NCI-H128 (cell line): ENCODE results near the gene CRYBA4.

Experiments
- DNase-seq: peaks from one replicate; lab custom pipeline; 2025; ENCODE audit not compliant: unreplicated experiment; lab: John Stamatoyannopoulos, UW

CRYBA4 gene

DNA sequence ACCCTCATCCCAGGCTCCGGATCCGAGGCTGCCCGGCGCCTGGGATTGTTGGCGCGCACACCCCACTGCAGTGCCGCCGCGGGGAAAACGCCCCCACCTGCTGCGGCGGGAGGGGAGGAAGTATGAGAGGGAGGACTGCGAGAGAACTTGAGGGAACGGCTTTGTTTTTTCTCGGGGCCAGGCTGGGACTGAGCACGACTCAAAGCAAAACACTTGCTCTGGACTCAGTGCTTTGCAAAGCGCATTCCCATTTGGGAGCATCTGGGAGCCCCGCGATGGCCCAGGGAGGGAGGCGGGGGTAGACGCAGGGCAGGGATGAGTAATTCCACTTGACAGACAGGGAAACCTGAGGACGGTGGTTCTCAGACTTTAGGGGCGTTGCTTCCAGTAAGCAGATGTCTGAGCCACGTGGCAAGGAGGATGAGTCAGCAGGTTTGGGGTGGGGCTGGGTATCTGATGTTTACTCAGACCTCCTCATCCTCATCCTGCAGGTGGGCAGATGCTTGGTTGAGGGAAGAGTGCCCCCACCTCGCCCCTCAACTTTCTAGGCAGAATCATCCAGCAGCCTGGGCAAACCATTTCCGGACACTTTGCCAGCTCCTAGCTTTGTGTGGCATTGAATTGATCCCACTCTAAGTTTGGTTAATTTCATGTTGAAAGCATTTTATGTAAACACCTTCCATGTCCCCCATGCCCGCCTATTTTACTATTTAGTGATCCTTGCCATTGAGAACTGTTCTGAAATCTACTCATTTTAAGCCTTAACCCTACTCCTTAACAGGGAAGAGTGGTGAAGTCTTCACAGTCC is 37.1 kb downstream of the CRYBA4 start:
- peak; percentile 52 for DNase-seq

GRCh38 chr22:26660356-26660755 is 38.6 kb downstream of the CRYBA4 start:
- DNase-seq: no peak

DNA sequence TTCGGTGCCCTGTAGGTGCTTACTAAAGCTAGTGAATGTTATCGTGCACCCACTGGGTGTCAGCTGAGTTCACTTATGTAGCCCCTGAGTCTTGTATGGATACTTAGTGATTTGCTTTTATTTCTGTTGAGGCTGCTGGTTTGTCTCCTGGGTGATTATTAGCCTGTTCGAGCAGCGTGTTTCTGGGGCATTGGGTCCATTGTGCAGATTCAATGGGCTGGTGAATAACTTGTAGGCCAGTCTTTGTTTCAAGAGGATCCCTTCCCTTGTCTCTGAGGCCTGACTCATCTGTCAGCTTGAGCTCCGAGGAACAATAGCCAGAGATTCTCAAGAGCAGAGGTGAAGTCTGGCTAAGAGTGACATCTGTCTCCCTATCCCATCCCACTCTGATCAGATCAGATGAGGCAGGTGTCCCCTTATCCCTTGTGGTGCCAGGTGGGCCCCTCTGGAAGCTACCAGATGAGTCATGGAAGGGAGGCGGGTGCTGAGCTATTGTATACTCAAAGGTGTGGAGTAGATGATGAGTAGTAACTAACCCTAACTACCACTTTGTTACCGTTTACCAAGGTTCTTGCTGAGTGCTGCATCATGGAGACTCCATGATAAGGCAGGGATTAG is 39.3 kb downstream of the CRYBA4 start:
- no peak for DNase-seq

- DNase-seq: no peak
Observed at GRCh38 chr22:26662160-26662559, 40.4 kb downstream of the CRYBA4 start.

DNA sequence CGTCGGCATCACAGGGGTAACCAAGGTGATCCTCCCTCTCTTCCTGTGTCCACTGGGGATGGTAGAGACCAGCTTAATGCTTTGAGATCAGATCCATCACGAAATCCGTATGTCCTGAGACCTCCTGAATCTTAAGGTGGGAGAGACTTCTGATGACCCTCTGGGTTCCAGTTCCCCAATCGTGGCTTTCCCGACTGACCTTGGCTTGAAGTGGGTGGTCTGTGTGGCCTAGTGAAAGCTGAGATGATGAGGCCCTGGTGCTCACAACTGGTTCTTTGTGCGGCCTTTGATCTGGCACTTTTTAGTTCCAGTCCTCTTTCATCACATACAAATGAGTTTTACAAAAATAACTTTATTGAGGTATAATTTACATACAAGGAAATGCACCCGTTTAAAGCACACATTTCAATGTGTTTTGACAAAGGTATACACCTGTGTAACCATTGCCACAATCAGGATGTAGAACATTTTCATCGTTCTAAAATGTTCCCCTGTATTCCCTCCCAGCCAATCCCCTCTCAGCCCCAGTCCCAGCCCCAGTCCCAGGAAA is 41.7 kb downstream of the CRYBA4 start:
- no peak for DNase-seq

DNA sequence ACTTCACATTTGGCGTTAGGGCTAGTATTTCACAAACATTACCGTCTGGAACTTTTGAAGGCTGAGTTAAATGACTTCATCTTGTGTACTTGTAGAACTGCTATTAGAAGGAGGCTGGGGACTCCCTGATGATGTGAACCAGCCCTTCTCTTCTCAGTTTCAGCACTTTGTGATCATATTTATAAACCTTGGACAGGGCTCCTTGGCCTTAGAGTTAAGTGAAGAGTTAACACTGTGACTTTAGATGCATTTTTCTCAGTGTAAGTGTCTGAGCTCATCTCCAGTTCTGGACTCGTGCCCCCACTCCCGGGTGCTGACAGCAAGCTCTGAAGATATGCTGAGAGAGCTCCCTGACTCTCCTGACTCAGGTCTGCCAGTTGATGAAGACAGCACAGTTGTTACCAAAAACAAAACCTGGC is 44.1 kb downstream of the CRYBA4 start:
- DNase-seq: no peak

DNA sequence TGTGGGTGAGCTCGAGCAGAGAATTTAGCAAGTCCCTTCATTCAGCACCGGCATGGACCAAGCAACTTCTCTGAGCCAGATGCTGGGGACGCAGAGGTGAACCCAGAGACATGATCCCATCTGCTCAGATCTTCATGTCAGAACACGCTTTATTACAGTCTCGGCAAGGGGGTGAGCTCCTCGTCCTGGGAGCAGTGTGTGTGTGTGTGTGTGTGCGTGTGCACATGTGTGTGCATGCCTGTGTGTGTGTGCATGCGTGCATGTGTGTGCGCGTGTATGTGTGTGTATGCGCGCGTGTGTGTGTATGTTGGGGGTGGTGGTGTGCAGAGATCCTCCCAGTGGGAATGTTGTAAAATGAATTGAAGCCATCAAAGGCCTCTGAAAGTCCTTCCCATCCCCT is 45.4 kb downstream of the CRYBA4 start:
- no peak for DNase-seq

DNA sequence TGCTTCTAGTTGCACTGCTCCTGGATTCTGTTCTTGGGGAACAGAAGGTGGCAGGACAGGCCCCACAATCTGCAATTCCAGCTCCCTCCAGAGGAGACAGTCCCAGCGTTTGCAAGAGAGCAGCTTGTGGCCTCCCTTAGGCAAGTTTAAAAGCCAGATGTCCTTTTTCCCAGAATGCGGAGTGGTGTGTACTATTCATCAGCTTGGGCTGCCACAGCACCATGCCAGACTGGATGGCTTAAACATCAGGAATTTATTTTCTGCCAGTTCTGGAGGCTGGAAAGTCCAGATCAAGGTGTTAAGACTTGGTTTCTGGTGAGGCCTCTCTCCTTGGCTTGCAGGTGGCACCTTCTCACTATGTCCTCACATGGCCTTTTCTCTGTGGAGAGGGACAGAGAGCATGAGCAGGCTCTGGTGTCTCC is 47.3 kb downstream of the CRYBA4 start:
- DNase-seq: no peak

DNA sequence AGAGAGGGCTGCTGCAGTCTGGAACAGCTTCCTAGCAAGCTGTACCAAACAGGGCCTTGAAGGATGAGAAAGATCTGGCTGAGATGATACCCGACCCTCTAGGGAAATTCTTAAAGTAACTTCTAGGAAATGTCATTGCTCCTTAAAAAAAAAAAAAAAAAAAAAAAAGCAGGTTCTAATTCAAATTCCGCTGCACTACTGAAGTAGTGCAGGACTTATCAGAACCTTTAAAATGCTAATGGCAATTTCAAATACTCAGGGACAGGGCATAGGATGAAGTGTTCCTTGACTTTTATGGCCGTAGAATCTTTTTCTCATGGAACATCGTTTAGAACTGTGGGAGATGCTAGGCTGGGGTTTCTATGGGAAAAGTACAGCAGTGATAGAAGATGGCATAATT is 48.7 kb downstream of the CRYBA4 start:
- DNase-seq: no peak

GRCh38 chr22:26671317-26672059 is 49.7 kb downstream of the CRYBA4 start:
- no peak for DNase-seq

DNA sequence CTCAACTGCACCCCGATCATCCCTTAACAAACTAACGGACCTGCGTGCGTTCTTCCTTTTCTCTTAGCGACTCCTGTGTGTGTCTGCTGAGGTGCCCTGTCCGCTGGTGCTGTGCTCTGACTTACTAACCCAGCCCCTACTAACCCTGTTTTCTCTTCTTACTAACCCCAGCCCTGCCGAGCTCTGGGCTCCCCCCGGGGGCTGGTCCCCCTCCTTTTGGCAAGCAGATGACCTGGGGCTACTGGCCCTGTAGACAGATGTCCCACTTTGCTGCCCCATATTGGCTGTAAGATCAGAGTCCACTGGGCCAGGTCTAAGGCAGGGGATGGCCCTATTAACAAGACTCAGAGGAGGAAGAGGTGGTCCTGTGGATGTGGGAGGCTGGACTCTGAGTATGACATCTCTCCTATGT is 50.3 kb downstream of the CRYBA4 start:
- DNase-seq: no peak

GRCh38 chr22:26672590-26673468 is 51.1 kb downstream of the CRYBA4 start:
- peak; percentile 92 for DNase-seq

DNA sequence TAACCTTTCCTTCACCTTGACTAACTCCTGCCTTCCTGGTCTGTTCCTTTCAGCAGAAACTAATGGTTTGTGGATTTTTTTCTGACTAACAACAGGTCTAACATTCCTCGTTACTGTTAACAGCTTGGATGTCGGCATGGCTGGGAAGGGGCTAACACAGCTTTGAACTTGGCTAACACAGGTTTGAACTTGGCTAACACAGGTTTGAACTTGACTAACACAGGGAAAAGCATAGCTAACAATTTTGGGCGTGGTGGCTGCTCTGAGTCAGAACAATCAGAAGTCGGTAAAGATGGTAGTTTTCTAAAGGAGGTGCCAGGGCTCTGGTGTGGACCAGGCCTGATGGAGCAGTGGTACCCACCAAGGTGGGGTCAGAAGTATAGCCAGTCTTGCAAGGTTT is 51.7 kb downstream of the CRYBA4 start:
- DNase-seq: no peak

DNA sequence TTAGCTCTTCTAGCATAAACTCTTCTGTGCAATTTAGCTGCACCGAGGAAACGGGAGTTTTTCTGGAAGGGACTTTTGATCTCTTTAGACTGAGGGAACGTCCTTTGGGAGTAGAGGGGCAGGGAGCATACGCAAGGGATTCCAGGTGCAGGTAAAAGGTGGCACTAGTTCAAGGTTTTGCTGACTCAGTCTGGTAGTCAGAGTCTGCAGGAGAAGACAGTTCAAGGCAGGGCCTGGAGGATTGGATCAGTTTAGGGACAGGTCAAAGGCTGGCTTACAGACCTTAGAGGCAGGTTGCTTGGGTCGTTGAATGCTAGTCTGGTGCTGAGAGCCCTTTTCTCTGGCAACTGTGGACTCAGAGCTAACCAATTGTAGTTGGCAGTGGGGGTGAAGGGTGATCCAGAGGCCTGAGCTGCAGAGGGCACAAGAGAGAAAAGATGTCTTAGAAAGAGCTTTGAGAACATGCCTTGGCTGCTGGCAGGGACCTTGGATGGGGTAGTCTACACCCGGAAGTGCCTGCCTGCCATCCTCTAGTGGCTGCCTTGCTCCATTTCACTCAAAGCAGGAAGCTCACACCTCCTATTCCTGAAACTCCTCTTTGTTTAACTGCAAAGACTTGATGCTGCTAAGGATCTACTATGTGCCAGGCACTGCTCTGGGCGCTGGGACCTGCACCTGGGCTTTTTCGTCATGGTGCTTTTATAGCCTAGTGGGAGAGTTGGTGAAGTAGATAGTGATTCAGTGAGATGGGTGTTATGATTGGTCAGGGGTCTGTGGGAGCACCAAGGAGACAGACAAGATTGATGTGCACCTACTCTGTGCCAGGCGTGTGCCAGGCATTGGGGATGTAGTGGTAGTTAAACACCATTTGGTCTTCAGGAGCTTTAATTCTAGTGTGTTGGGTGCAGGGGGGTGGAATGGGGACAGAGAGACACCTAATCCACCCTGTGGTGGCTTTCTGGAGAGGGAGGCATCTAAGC is 52.7 kb downstream of the CRYBA4 start:
- DNase-seq: no peak

GRCh38 chr22:26675687-26676268 is 54.0 kb downstream of the CRYBA4 start:
- no peak for DNase-seq

GRCh38 chr22:26677217-26677616 is 55.5 kb downstream of the CRYBA4 start:
- no peak for DNase-seq

- DNase-seq: peak; percentile 28
Observed at GRCh38 chr22:26679003-26679629, 57.4 kb downstream of the CRYBA4 start.
